Measurements from ENCODE around the gene OR2M4. TPM values are rescaled to one million over a fixed set of nuclear protein-coding genes. Genes with fewer than 3 reads are reported as not detected.

OR2M4 gene
- total RNA-seq, 2 experiments from 2014 or later: not detected

DNA sequence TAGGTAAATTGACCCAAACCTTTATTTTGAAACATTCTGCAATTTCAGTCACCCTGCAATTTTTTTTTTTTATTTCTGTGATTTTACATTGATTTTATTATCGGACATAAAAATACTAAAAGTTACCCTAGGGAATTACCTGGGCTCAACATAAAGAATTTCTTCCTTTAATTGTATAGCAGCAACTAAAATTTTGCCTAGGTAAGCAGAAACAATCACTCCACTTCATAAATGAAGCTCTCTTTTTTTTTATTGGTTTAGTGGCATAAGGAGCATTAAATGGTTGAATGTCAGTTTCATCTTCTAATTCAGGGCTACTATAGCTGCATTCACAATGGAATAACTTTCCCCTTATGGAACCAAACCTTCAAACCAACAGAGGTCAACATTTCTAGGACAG is 15.3 kb upstream of the OR2M4 start:
- Histone ChIP-seq H3K27me3 (ENCODE audit: control insufficient read depth in 1 of 2, insufficient read depth in 2 of 2, low read length in 2 of 2) (no peaks in the 10 kb centered on the region), H3K9me3 (ENCODE audit: control insufficient read depth in 1 of 2, insufficient read depth in 1 of 2, low read length in 2 of 2) (no peaks in the 10 kb centered on the region), H3K4me3 (ENCODE audit: low read length) (no peak overlapping the region), H3K27ac (ENCODE audit: low read depth in 1 of 2, low read length in 2 of 2) (no peak overlapping the region), H3K36me3 (ENCODE audit: insufficient read depth, low read length) (no peaks in the 10 kb centered on the region), H3K4me1 (ENCODE audit: insufficient read depth, low read length) (no peaks in the 10 kb centered on the region)
- Mint-ChIP-seq H3K4me1 (ENCODE audit: low read depth) (no peaks in the 10 kb centered on the region), H3K27ac (no peak overlapping the region), H3K9me3 (peaks cover 2% of the 10 kb centered on the region), H3K36me3 (ENCODE audit: low read depth) (no peaks in the 10 kb centered on the region), H3K27me3 (peaks cover 7% of the 10 kb centered on the region), H3K4me3 (no peak overlapping the region)
- DNase-seq (no peak), ATAC-seq (ENCODE audit: poor library complexity) (no peak)
- POLR2A ChIA-PET: interaction anchor here (0.7 kb wide), 1 partner anchor 16 kb away, joined by 3 read pairs; no protein-coding TSS in a partner anchor
- CTCF ChIA-PET: no interaction called here
- TF ChIP-seq CTCF (IDR thresholded peaks at IDR 0.05): no peak
- intact Hi-C loops (cut with DNase I, micrococcal nuclease): no loop called here

GRCh38 chr1:248225537-248225936 is 5.7 kb upstream of the OR2M4 start:
- no peaks in the 10 kb centered on the region for H3K4me1 Mint-ChIP-seq (ENCODE audit: low read depth)
- ChIA-PET POLR2A (no interaction called here), CTCF (no interaction called here)
- H3K9me3 Mint-ChIP-seq: peaks cover 4% of the 10 kb centered on the region
- Histone ChIP-seq H3K27me3 (ENCODE audit: control insufficient read depth in 1 of 2, insufficient read depth in 2 of 2, low read length in 2 of 2) (no peaks in the 10 kb centered on the region), H3K9me3 (ENCODE audit: control insufficient read depth in 1 of 2, insufficient read depth in 1 of 2, low read length in 2 of 2) (peaks cover 0 to 10% of the 10 kb centered on the region in 2 experiments), H3K36me3 (ENCODE audit: insufficient read depth, low read length) (no peaks in the 10 kb centered on the region), H3K4me3 (ENCODE audit: low read length) (no peak overlapping the region), H3K27ac (ENCODE audit: low read depth in 1 of 2, low read length in 2 of 2) (no peak overlapping the region), H3K4me1 (ENCODE audit: insufficient read depth, low read length) (no peaks in the 10 kb centered on the region)
- no peak overlapping the region for H3K27ac Mint-ChIP-seq
- peaks cover 12% of the 10 kb centered on the region for H3K27me3 Mint-ChIP-seq
- ATAC-seq (ENCODE audit: poor library complexity) (no peak), DNase-seq (no peak)
- no peaks in the 10 kb centered on the region for H3K36me3 Mint-ChIP-seq (ENCODE audit: low read depth)
- no peak for TF ChIP-seq CTCF (IDR thresholded peaks at IDR 0.05)
- H3K4me3 Mint-ChIP-seq: no peak overlapping the region
- intact Hi-C loops (cut with DNase I, micrococcal nuclease): no loop called here

DNA sequence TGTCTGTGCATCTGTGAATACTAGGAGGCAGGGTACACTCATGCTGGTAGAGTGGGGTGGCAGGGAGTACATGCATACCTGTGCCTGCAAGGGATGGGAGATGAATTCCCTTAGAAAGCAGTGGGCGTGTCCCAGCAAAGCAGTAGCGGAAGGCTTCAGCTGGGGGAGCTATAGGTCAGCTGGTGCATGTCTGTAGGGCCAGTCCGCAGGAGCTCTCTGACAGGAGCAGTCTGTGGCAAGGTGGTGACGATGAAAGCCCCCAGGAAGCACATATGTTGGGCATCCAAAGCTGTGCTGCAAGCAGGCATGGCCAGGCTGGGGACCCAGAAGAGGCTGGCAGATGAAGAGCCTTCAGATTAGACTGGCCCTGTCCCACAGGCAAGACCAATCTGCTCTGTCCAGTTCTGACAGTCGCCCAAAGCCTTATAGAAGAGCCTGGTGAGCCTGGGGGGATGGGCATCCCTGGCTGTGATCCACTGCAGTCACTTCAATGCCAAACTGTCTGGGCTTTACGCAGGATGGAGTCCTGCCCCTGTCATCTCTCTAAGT is 1.8 kb upstream of the OR2M4 start:
- ChIA-PET CTCF (no interaction called here), POLR2A (no interaction called here)
- intact Hi-C loops (cut with DNase I, micrococcal nuclease): no loop called here

More for the DNA sequence above, 1.8 kb upstream of the OR2M4 start:
- no peak overlapping the region for H3K4me3 ChIP-seq (ENCODE audit: low read length)
- H3K9me3 ChIP-seq (ENCODE audit: control insufficient read depth in 1 of 2, insufficient read depth in 1 of 2, low read length in 2 of 2): peaks cover 0 to 10% of the 10 kb centered on the region in 2 experiments
- H3K4me1 ChIP-seq (ENCODE audit: insufficient read depth, low read length): no peaks in the 10 kb centered on the region
- H3K27me3 ChIP-seq (ENCODE audit: control insufficient read depth in 1 of 2, insufficient read depth in 2 of 2, low read length in 2 of 2): no peaks in the 10 kb centered on the region
- Mint-ChIP-seq H3K4me3 (no peak overlapping the region), H3K27ac (no peak overlapping the region), H3K9me3 (peaks cover 4% of the 10 kb centered on the region), H3K4me1 (ENCODE audit: low read depth) (no peaks in the 10 kb centered on the region), H3K36me3 (ENCODE audit: low read depth) (no peaks in the 10 kb centered on the region), H3K27me3 (peaks cover 12% of the 10 kb centered on the region)
- no peaks in the 10 kb centered on the region for H3K36me3 ChIP-seq (ENCODE audit: insufficient read depth, low read length)
- ATAC-seq (ENCODE audit: poor library complexity): no peak
- no peak overlapping the region for H3K27ac ChIP-seq (ENCODE audit: low read depth in 1 of 2, low read length in 2 of 2)
- TF ChIP-seq CTCF (IDR thresholded peaks at IDR 0.05): no peak
- DNase-seq: no peak
